ENCODE data around the gene NKX6-2.

DNA sequence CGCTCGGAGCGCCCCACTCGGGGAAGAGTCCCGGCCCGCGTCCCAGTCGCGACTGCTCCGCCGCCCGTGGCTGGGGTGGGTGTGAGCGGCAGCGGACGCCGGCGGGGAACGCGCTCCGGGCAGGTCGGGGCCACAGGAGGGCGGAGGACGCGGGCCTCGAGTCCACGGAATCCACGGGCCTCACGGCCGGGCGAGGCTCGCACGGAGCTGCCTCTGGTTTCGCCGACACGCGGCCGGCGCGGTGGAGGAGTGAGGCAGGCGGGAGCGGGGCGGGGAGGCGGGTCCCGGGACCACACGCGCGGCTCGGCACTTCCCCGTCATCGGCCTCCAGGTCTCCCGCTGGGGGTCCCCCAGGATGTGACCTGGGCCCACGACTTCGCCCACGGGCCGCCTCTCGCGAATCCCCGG is 533 bp upstream of the NKX6-2 start:
- TF ChIP-seq, protein P1, sequence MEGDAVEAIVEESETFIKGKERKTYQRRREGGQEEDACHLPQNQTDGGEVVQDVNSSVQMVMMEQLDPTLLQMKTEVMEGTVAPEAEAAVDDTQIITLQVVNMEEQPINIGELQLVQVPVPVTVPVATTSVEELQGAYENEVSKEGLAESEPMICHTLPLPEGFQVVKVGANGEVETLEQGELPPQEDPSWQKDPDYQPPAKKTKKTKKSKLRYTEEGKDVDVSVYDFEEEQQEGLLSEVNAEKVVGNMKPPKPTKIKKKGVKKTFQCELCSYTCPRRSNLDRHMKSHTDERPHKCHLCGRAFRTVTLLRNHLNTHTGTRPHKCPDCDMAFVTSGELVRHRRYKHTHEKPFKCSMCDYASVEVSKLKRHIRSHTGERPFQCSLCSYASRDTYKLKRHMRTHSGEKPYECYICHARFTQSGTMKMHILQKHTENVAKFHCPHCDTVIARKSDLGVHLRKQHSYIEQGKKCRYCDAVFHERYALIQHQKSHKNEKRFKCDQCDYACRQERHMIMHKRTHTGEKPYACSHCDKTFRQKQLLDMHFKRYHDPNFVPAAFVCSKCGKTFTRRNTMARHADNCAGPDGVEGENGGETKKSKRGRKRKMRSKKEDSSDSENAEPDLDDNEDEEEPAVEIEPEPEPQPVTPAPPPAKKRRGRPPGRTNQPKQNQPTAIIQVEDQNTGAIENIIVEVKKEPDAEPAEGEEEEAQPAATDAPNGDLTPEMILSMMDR (IDR thresholded peaks at IDR 0.05): no peak
- TF ChIP-seq EZH2 (IDR thresholded peaks at IDR 0.05): peak; percentile 94
- peak; percentile 97 for TF ChIP-seq EZH2phosphoT487 (IDR thresholded peaks at IDR 0.05)

All from neural progenitor cell (in vitro differentiated cells).